Measurements from ENCODE around the gene SPATA13.

Gene SPATA13

GRCh38 chr13:24141333-24141910 is 19.1 kb upstream of the SPATA13 start:
- DNase-seq (ENCODE audit: low read depth): no peak

DNA sequence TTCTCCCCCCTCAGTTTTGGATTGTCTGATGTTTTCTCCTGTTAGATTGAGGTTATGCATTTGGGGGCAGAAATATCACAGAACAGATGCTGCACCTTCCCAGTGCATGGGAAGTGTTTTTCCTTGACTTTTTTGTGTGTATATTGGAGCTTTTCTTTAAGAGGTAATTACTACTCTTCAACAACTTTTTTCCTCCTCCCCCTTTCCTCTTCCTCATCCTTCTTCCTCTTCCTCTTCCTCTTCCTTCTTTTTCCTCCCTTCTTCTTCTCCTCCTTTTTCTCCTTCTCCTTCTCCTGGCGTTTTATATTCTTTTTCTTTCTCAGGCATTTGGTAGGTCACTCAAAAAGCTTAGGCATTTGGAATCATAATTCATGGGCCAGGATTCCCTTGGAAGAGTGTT is 18.1 kb upstream of the SPATA13 start:
- no peak for DNase-seq (ENCODE audit: low read depth)

DNA sequence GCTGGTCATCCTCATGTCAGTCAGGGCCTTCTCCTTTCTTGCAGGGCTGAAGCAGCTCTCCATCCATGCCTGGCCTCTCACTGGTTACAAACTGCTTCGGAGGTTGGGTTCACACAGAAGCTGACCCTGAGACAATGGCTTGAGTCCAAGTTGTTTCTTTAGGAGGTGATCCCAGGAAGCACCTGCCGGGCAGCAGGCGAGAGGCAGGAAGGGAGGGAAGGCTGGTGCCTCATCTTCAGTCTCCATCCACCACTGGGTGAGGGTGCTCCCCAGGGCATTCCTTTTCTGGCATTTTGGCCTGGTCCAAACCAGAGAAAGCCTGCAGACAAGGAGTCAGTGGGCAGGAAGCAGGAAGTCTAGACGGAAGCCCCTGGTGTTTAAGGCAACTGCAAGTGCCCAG is 17.6 kb upstream of the SPATA13 start:
- DNase-seq (ENCODE audit: low read depth): no peak

DNA sequence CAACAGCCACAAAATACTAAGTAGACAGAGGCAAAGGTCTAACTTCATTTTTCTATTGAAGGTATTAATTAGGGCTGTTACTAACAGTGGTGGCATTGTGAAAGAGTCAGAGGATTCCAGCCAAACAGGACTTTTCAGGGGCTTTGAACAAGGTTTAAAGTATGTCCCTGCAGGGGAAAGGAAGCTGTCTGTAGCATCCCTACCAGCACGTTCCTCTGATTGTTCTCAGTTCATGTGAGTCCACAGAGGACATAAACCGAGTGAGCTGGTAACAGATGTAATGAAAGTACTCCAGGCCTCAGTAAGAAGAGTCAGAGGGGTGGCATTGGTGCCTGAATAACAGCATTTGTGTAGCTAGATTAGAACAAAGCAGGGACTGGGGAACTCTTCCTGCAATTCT is 15.3 kb upstream of the SPATA13 start:
- no peak for DNase-seq (ENCODE audit: low read depth)

GRCh38 chr13:24145674-24146073 is 14.8 kb upstream of the SPATA13 start:
- DNase-seq (ENCODE audit: low read depth): no peak

- no peak for DNase-seq (ENCODE audit: low read depth)
Observed at GRCh38 chr13:24146961-24147569, 13.5 kb upstream of the SPATA13 start.

DNA sequence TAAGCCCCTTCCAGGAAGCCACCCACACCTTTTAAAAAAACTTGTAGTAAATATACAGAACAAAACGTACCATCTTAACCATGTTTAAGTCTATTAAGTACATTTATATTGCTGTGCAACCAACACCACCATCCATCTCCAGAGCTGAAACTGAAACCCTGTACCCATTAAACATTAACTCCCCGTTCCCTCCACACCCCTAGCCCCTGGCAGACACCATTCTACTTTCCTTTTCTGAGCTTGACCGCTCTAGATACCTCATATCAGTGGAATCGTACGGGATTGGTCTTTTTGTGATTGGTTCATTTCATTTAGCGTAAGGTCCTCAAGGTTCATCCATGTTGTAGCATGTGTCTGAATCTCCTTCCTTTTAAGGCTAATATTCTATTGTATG is 13.0 kb upstream of the SPATA13 start:
- no peak for DNase-seq (ENCODE audit: low read depth)

DNA sequence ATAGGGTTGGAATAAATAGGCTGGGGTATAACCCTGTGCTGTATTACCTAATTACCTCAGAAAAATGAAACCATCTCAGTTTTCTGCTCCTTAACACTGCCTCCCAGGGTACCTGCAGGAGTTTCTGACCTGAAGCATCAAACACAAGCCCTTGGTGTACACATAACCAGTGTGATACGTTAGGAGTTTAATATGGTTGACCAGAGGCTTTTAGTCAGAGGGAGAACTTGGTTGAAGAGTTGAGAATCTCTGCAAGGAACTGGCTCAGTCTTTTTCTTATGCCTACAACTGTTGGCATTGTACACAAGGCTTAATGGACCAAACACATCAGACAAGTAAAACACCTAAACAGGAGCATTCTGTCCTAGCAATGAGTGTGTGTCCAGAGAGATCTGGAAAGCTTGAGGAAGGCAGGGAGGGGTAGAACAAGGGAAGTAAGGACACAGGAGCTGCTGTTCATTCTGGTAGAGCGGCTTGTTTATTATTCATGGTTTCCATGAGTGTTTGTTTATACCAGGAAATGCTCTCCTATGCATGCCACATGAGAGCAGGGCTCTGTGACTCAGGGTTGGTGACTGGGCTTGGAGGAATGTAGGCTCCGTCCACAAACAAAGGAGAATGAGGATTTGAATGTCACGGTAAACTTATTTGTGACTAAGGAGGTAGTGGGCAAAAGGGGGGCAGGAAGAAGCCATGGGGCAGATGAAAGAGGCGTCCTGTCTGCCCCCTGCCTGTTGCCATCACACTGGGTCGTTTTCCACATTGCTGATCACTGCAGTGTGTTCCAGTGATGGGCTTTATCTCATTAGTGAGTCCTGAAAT is 11.9 kb upstream of the SPATA13 start:
- no peak for DNase-seq (ENCODE audit: low read depth)

- no peak for DNase-seq (ENCODE audit: low read depth)
Observed at GRCh38 chr13:24149246-24150032, 11.1 kb upstream of the SPATA13 start.

GRCh38 chr13:24150572-24150971 is 9.9 kb upstream of the SPATA13 start:
- no peak for DNase-seq (ENCODE audit: low read depth)

- no peak for DNase-seq (ENCODE audit: low read depth)
Observed at GRCh38 chr13:24151864-24152263, 8.7 kb upstream of the SPATA13 start.

- no peak for DNase-seq (ENCODE audit: low read depth)
Observed at GRCh38 chr13:24152292-24153214, 8.0 kb upstream of the SPATA13 start.

GRCh38 chr13:24153347-24153746 is 7.2 kb upstream of the SPATA13 start:
- no peak for DNase-seq (ENCODE audit: low read depth)

DNA sequence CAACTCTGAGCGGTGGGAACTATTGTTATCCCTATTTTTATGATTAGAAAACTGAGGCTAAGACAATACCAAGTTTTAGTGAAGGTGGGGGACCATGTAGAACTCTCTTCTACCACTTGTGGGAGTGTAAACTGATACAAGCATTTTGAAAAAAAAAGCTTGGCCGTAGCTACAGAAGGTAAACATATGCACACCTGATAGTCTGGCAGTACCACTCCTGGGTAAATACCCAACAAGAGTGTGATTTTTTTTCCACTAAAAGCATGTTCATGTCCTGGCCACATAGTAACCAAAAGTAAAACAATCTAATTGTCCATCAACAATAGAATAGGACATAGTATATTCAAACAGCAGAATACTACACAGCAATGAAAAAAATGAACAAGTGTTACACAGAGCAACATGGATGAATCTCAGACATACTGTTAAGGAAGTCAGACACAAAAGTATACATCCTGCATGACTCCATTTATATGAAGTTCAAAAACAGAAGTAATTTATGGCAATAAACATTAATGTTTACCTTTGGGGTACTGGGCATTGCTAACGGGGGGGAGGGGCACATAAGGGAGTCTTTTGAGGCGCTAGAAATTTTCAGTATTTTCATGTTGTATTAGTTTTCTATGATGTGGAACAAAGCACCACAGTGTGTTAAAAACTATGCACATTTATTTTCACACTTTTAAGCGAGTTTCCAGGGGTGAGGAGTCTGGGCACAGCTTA is 6.4 kb upstream of the SPATA13 start:
- no peak for DNase-seq (ENCODE audit: low read depth)

DNA sequence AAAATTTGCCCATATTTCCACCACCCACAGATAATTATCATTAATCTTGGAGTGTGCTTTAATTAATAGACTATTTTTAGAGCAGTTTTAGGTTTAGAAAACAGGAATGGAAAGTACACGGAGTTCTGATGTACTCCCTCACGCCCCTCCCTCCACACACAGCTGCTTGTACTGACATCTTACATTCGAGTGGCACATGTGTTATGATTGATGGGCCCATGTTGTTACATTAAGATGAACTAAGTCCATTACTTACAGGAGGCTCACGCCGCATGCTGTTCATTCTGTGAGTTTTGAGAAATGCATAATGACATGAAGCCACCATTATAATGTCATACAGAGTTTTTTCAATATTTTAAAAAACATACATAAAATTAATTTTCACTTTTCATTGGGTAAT is 1.2 kb upstream of the SPATA13 start:
- no peak for DNase-seq (ENCODE audit: low read depth)

GRCh38 chr13:24161010-24161775 is 673 bp downstream of the SPATA13 start:
- peak; percentile 20 for DNase-seq (ENCODE audit: low read depth)

GRCh38 chr13:24161980-24162525 is 1.5 kb downstream of the SPATA13 start:
- DNase-seq (ENCODE audit: low read depth): no peak

- no peak for DNase-seq (ENCODE audit: low read depth)
Observed at GRCh38 chr13:24162604-24163003, 2.1 kb downstream of the SPATA13 start.

DNA sequence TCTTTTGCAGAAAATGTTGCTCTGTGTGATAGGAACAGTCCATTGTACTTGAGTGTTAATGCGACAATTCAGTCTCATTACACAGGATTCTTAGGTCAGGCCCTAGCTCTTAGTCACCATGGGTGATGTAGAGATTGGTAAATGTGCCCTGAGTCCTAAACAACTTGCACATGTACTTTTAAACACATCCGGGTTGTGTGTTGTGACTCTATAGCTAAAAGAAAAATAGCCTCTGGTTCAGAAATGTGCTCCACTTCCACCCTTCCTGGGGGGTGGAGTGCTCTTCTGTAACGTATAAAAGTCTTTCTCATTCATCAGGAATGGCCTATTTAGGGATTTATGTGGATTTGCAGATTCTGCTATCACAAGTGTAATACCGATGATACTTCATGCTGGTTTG is 5.2 kb downstream of the SPATA13 start:
- no peak for DNase-seq (ENCODE audit: low read depth)

DNA sequence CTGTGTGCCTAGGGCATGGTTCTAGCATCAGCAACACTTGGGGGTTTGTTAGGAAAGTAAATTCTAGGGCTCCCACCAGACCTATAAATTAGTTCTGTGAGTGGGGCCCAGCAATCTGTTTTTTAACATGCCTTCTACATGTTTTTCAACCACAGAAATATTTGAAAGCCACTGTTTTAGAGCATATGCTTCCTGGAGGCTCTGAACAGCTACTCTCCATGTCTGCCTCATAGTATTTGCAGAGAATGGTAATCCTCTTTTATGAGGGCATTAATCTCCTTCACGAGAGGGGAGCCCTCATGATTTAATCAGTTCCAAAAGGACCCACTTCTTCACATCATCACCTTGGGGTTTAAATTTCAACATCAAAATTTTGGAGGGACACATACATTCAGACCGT is 6.0 kb downstream of the SPATA13 start:
- no peak for DNase-seq (ENCODE audit: low read depth)
